Gastroesophageal sphincter (tissue), 4 donors: ENCODE data around the gene SAMD8. TPM values are rescaled to one million over a fixed set of nuclear protein-coding genes. Genes with fewer than 3 reads are reported as not detected.
"Not testable (repeated sequence)": the region's sequence is repeated elsewhere in the genome, so short reads cannot be mapped to it uniquely, and the experiment has no call there.

Experiments used
- ATAC-seq: fragments of 150-250 bp; one replicate; pipeline ENCODE4 v1.9.1; 2016; ENCODE audit warnings: mild to moderate bottlenecking, moderate library complexity
- H3K27ac ChIP-seq, 4 donors: fragments of 200-600 bp; sonication (generic) in 3 of 4; 1 replicate in 3 of 4; 2 replicates in 1 of 4; pipeline ENCODE4 v1.5.1; 2016 to 2019
- H3K27me3 ChIP-seq: fragments of 200-600 bp; sonication (generic); one replicate; pipeline ENCODE4 v1.5.1; 2019
- H3K36me3 ChIP-seq, 2 donors: fragments of 200-600 bp; sonication (generic); one replicate each; pipeline ENCODE4 v1.5.1; 2019; ENCODE audit warnings: control low read depth in 1 of 2
- H3K4me1 ChIP-seq, 3 donors: fragments of 200-600 bp; sonication (generic); 1 replicate in 2 of 3; 2 replicates in 1 of 3; pipeline ENCODE4 v1.5.1; 2016 to 2019; ENCODE audit warnings: control low read depth in 2 of 3
- H3K4me3 ChIP-seq, 2 donors: fragments of 200-600 bp; sonication (generic); one replicate each; pipeline ENCODE4 v1.5.1; 2019; ENCODE audit warnings: mild to moderate bottlenecking in 1 of 2, moderate library complexity in 1 of 2
- H3K9me3 ChIP-seq, 3 donors: fragments of 200-600 bp; sonication (generic); one replicate each; pipeline ENCODE4 v1.5.1; 2017 to 2019; ENCODE audit warnings: control low read depth in 2 of 3
- EP300 ChIP-seq: sonication (generic); formaldehyde crosslinking; IDR thresholded peaks from one replicate; pipeline ENCODE4 v1.6.1; 2017; ENCODE audit warnings: antibody characterized with exemption, mild to moderate bottlenecking
- POLR2A ChIP-seq, 2 donors: fragments of 450-650 bp; IDR thresholded peaks; one replicate each; pipeline ENCODE4 v1.6.1; 2017; ENCODE audit warnings: antibody characterized with exemption in 2 of 2, mild to moderate bottlenecking in 2 of 2, moderate library complexity in 1 of 2
- POLR2AphosphoS5 ChIP-seq: sonication (generic); formaldehyde crosslinking; IDR thresholded peaks from one replicate; pipeline ENCODE4 v1.6.1; 2017; ENCODE audit warnings: antibody characterized with exemption
- WGBS, 2 donors: methylation state at CpG; one replicate each; pipeline ENCODE4 v1.1.5; 2018; ENCODE audit warnings: low coverage in 1 of 2; 5-methylcytosine and 5-hydroxymethylcytosine counted together
- total RNA-seq, 4 donors: library from RNA; depleted of rRNA; stranded (reverse); fragments of >200 nt; gene quantifications; one replicate each; pipeline ENCODE4 v1.1.0, GENCODE V29; 2016
- TF ChIP-seq, protein P1 (sequence below), 4 experiments: fragments of 200-600 bp in 2 of 4; fragments of 450-650 bp in 2 of 4; sonication (generic) in 1 of 4; IDR thresholded peaks; one replicate each; pipeline ENCODE4 v1.5.1; 2017 to 2019; ENCODE audit warnings: antibody characterized with exemption in 4 of 4, mild to moderate bottlenecking in 2 of 4, moderate library complexity in 2 of 4

The SAMD8 gene
- total RNA-seq, 4 donors from 2014 or later: 23.2 to 33.8 (median 30.7) TPM

DNA sequence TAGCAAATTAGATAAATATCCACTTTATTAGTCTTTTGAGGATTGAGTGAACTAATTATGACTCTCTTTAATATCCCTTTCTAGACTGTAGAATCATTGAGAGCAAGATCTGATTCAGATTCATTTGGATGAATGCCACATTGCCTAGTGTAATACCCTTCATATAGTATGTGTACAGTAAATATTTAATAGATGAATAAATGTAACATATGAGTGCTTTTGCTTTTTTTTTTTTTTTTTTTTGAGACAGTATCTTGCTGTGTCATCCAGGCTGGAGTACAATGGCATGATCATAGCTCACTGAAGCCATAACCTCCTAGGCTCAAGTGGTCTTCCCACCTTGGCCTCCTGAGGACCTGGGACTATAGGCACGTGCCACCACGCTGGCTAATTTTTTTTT, 14.8 kb downstream of the SAMD8 start:
- Histone ChIP-seq H3K36me3 (peaks cover 0 to 25% of the 10 kb centered on the region in 2 donors), H3K9me3 (no peaks in the 10 kb centered on the region), H3K27me3 (no peaks in the 10 kb centered on the region), H3K27ac (no peak overlapping the region), H3K4me3 (no peak overlapping the region), H3K4me1 (peaks cover 0 to 68% (median 3%) of the 10 kb centered on the region in 3 donors)
- WGBS, 2 donors: 93 to 100% methylated on average over 2 of the region's 2 CpGs
- ATAC-seq: no peak
- TF ChIP-seq POLR2A (IDR thresholded peaks at IDR 0.05): no peak
- TF ChIP-seq, protein P1, sequence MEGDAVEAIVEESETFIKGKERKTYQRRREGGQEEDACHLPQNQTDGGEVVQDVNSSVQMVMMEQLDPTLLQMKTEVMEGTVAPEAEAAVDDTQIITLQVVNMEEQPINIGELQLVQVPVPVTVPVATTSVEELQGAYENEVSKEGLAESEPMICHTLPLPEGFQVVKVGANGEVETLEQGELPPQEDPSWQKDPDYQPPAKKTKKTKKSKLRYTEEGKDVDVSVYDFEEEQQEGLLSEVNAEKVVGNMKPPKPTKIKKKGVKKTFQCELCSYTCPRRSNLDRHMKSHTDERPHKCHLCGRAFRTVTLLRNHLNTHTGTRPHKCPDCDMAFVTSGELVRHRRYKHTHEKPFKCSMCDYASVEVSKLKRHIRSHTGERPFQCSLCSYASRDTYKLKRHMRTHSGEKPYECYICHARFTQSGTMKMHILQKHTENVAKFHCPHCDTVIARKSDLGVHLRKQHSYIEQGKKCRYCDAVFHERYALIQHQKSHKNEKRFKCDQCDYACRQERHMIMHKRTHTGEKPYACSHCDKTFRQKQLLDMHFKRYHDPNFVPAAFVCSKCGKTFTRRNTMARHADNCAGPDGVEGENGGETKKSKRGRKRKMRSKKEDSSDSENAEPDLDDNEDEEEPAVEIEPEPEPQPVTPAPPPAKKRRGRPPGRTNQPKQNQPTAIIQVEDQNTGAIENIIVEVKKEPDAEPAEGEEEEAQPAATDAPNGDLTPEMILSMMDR (IDR thresholded peaks at IDR 0.05): no peak
- TF ChIP-seq POLR2AphosphoS5: no peak
- no peak for TF ChIP-seq EP300

DNA sequence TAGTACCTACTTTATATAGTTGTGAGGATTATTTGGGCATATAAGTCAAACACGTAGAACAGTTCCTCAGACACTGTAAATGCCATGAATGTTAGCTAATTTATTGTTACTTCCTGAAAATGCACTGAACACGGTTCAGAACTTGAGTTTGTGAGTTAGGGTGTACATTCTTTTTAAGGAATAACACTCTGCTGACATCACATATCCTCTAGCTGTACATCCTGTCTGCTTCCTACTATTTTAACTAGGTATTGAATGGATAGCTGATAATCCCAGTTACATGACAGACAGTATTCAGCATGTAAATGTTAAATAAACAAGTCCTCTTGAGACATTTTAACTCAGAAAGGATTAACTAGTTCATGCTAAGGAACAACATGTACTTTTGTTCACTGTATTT, 16.0 kb downstream of the SAMD8 start:
- H3K9me3 ChIP-seq: no peaks in the 10 kb centered on the region
- H3K27ac ChIP-seq: no peak overlapping the region
- no peak for TF ChIP-seq POLR2A (IDR thresholded peaks at IDR 0.05)
- TF ChIP-seq POLR2AphosphoS5: no peak
- TF ChIP-seq, protein P1 (IDR thresholded peaks at IDR 0.05): no peak
- TF ChIP-seq EP300: no peak
- no peaks in the 10 kb centered on the region for H3K27me3 ChIP-seq
- WGBS, 2 donors: 52 to 73% methylated on average over 2 of the region's 2 CpGs
- H3K4me3 ChIP-seq: no peak overlapping the region
- H3K36me3 ChIP-seq: peaks cover 0 to 25% of the 10 kb centered on the region in 2 donors
- peaks cover 0 to 57% (median 3%) of the 10 kb centered on the region in 3 donors for H3K4me1 ChIP-seq
- no peak for ATAC-seq

DNA sequence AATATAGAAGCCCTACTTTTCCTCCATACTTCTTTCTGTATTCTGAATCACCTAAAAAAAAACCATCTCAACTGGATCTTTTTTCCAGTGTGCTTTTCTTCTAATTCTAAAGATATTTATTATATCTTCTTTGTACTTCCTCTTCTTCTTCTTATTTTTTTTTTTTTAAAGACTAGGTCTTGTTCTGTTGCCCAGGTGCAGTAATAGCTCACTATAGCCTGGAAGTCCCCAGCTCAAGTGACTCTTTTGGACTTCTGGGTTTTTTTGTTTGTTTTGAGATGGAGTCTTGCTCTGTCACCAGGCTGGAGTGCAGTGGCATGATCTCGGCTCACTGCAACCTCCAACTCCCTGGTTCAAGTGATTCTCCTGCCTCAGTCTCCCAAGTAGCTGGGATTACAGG, 17.5 kb downstream of the SAMD8 start:
- H3K27me3 ChIP-seq, H3K9me3 ChIP-seq, H3K4me3 ChIP-seq, ATAC-seq, H3K27ac ChIP-seq: not testable (repeated sequence)
- H3K36me3 ChIP-seq: peaks cover 0 to 22% of the 10 kb centered on the region in 2 donors
- H3K4me1 ChIP-seq: peaks cover 0 to 47% (median 3%) of the 10 kb centered on the region in 3 donors
- 100% methylated on average over 1 of the region's 1 CpG for WGBS, 2 donors

DNA sequence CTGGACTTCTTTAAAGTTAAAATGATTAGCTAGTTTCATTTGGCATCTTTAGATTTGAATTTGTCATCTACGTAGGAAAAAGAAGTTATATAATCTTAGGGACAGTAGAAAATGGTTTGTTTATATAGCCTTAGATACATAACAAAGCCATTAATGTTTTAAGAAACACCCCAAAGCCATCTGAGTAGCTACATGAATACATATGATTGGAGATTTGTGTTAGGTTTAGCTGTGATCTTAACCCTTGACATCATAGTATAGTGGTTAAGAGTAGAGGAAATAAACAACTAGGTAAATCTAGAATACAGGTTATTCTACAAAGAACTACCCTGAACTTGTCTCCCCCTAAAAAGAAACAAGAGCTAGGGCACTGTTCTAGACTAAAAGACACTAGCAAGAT, 18.1 kb downstream of the SAMD8 start:
- Histone ChIP-seq H3K27me3 (no peaks in the 10 kb centered on the region), H3K27ac (no peak overlapping the region), H3K4me1 (peaks cover 0 to 47% (median 3%) of the 10 kb centered on the region in 3 donors), H3K9me3 (no peaks in the 10 kb centered on the region), H3K36me3 (peaks cover 0 to 17% of the 10 kb centered on the region in 2 donors), H3K4me3 (no peak overlapping the region)
- ATAC-seq: no peak
- TF ChIP-seq POLR2A (IDR thresholded peaks at IDR 0.05) (no peak), POLR2AphosphoS5 (no peak), EP300 (no peak)
- TF ChIP-seq, protein P1 (IDR thresholded peaks at IDR 0.05): no peak
- 21 to 40% methylated on average over 1 of the region's 1 CpG for WGBS, 2 donors

DNA sequence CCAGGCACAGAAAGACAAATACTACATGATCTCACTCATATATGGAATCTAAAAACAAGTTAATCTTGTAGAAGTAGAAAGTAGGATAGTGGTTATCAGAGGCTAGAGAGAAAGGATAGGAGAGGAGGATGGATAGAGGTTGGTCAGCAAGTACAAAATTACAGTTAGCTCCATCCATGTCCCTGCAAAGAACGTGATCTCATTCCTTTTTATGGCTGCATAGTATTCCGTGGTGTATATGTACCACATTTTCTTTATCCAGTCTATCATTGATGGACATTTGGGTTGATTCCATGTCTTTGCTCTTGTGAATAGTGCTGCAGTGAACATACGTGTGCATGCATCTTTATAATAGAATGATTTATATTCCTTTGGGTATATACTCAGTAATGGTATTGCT, 22.2 kb downstream of the SAMD8 start:
- H3K27ac ChIP-seq, ATAC-seq, H3K36me3 ChIP-seq, H3K4me3 ChIP-seq, H3K9me3 ChIP-seq, H3K27me3 ChIP-seq: not testable (repeated sequence)
- peaks cover 0 to 51% (median 0%) of the 10 kb centered on the region in 3 donors for H3K4me1 ChIP-seq
- WGBS, 2 donors: 93 to 96% methylated on average over 3 of the region's 3 CpGs

DNA sequence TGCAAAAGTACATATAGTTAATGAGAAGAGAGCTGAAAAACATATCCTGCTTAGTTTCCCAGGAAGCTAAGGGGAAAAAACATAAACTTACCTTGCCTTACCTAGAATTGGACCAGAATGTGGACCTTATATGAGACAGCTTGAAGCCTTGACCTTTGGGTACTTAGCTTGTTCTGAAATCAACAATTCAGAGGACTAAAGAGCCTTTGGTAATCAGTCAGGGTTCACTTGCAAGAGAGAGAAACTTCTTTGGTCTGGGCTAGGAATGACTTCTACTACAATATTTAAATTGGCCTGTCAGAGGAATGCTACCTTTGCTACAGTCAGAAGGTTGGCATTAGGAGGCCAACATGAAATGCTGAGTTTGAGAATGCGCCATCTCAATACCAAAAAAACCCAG, 24.9 kb downstream of the SAMD8 start:
- TF ChIP-seq POLR2A (IDR thresholded peaks at IDR 0.05) (no peak), EP300 (no peak), POLR2AphosphoS5 (no peak)
- TF ChIP-seq, protein P1 (IDR thresholded peaks at IDR 0.05): no peak
- no peaks in the 10 kb centered on the region for H3K36me3 ChIP-seq

More for the DNA sequence above, 24.9 kb downstream of the SAMD8 start:
- Histone ChIP-seq H3K9me3 (no peaks in the 10 kb centered on the region), H3K27ac (no peak overlapping the region), H3K27me3 (no peaks in the 10 kb centered on the region), H3K4me3 (no peak overlapping the region), H3K4me1 (peaks cover 0 to 30% (median 0%) of the 10 kb centered on the region in 3 donors)
- WGBS, 2 donors: 100% methylated on average over 1 of the region's 1 CpG
- ATAC-seq: no peak
